ENCODE data around the gene ABCB10.
"Not testable (repeated sequence)": the region's sequence is repeated elsewhere in the genome, so short reads cannot be mapped to it uniquely, and the experiment has no call there.

The ABCB10 gene

DNA sequence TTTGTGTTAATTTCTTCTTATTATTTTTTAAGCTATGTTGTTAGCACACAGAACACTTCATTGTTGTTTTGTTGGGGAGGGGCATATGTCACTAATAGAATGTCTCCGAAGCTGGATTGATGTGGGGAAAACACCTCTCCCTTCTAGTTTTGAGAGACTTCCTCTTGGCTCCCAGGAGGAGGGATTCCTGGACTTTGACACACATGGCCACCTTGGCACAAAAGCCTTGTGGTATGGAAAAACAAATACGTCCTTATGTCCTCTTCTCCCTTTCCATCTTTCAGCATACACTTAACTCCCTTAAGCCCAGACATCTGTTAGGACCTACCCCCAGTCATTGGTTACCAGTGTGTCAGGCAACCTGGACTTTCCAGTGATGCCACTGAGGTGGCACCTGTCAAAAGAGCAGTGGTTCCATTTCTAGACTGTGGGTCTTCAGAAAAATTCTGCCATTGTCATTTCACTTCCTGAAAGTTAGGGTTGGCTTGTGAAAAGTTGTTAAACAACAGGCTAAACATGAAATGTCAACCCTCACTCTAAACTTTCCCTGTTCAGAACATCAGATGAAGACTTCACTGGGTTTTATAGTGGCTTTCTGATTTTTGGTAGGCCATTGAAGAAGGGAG is 12.5 kb upstream of the ABCB10 start:
- DNase-seq = peak; percentile 10

DNA sequence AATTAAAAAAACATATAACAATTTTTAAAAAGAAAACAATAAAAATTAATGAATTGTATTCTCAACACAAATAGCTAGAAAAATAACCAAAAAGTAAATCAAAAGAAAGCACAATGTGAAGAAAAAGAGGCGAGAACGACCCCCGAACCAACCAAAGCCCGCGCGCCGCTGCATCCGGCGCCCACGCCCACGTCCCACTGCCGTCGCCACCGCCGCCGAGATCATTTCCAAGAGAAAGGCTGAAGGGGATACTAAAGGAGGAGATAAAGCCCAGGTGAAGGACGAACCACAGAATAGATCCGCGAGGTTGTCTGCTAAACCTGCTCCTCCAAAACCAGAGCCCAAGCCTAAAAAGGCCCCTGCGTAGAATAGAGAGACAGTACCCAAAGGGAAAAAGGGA is 11.8 kb upstream of the ABCB10 start:
- no peak for DNase-seq

DNA sequence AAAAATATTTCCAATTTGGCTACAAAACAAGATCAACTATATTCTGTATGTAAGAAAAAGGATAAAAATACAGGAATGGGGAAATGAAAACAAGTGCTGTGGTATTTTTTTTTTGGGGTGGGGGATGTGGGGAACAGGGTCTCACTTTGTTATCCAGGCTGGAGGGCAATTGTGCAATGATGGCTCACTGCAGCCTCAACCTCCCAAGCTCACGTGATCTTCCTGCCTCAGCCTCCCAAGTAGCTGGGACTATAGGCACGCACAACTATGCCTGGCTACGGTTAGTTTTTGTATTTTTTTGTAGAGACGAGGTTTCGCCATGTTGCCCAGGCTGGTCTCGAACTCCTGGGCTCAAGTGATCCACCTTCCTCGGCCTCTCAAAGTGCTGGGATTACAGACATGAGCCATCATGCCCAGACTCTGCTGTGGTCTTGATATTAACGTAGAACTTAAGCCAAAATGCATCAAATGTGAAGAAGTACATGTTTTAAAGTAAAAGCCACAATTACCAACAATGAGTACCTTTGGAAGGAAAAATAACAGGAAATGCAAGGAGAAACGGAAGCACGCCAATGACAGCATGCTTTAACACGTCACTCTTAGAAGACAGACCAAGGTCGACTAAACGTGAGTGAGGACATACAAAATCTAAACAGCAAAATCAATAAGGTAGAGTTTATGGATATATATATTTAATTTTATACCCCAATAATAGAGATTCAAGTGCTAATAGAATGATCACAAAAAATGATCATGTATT is 8.8 kb upstream of the ABCB10 start:
- no peak for DNase-seq

DNA sequence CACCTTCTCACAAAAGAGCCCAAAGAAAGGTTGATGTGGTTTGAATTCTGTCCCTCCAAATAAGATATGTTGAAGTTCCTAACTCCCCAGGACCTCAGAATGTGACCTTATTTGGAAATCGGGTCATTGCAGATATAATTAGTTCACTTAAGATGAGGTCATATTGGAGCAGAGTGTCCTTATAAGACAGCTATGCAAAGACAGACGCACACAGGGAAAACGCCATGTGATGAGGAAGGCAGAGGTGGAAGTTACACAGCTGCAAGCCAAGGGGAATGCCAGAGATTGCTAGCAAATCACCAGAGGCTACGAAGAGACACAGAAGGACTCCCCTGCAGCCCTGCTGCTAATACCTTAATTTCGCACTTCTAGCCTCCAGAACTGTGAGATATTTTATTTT is 5.2 kb upstream of the ABCB10 start:
- DNase-seq = peak; percentile 8

DNA sequence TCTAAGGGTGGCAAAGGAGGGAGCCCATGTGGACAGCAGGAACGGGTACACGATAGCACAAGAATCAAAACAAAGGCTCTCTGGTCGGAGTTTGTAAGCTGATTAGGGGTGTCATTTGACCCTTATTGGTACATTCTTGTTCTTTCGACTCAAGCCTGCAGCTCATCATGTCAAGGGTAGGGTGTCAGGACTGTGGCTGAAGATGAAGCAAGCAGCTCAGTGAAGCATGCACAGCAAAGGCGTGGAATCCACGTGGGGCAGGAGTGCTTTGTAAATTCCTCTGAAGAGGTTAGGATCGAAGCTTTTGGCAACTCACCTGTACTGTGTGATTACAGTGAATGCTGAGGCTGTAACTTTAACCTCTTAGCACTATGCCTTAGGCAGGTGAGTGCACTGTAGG is 4.7 kb upstream of the ABCB10 start:
- peak; percentile 8 for DNase-seq

DNA sequence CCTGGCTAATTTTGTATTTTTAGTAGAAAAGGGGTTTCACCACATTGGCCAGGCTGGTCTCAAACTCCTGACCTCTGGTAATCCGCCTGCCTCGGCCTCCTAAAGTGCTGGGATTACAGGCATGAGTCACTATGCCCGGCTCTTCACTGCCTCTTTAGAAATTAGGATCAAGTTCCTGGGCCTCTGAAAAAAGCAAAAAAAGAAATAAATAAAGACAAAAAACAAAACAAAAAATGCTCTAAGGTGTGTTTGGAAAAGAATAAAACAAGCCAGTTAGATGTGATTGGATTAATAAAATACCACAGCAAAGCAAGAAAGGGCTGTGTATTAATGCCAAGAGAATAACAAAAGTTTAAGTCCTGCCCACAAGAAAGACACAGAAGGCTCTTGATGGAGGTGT is 4.2 kb upstream of the ABCB10 start:
- no peak for DNase-seq

DNA sequence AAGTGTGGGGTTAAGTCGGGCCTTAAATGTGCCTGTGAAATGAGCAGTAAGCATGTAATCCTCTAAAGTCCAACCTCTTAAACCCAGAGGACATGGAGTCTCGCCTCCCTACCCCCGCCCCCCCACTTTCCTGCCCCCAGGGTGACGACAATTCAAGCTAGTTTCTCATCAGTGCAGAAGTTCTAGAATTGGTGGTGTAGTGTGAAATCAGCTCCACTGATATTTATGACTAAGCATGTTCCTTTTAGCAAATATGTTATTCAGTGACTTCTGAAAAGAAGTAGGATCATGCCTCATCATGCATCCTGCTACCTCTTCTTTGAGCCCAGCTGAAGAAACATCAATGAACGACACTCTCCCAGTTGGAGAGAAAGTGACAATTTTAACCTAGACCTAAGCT is 2.6 kb upstream of the ABCB10 start:
- DNase-seq = no peak

DNA sequence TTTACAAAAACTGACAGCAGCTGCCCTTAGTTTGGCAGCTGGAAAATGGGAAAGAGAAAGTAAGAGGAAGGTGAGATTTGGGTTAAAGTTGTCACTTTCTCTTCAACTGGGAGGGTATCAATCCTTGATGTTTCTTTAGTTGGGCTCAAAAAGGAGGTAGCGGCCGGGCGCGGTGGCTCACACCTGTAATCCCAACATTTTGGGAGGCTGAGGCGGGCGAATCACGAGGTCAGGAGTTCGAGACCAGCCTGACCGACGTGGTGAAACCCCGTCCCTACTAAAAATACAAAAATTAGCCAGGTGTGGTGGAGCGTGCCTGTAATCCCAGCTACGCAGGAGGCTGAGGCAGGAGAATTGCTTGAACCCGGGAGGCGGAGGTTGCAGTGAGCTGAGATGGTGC is 1.6 kb upstream of the ABCB10 start:
- DNase-seq = not testable (repeated sequence)

DNA sequence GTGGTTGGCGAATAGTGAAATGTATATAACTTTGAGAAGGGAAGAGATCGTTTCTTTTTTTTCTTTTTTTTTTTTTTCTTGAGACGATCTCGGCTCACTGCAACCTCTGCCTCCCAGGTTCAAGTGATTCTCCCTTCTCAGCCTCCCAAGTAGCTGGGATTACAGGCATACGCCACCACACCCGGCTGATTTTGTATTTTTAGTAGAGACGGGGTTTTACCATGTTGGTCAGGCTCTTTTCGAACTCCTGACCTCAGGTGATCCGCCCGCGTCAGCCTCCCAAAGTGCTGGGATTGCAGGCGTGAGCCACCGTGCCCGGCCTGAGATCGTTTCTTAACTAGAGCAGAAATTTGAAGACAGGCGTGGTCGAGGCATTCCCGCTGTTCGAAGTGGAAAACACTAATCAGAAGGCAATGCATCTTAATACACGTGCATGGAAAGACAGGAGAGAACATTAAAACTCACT is 862 bp upstream of the ABCB10 start:
- not testable (repeated sequence) for DNase-seq

DNA sequence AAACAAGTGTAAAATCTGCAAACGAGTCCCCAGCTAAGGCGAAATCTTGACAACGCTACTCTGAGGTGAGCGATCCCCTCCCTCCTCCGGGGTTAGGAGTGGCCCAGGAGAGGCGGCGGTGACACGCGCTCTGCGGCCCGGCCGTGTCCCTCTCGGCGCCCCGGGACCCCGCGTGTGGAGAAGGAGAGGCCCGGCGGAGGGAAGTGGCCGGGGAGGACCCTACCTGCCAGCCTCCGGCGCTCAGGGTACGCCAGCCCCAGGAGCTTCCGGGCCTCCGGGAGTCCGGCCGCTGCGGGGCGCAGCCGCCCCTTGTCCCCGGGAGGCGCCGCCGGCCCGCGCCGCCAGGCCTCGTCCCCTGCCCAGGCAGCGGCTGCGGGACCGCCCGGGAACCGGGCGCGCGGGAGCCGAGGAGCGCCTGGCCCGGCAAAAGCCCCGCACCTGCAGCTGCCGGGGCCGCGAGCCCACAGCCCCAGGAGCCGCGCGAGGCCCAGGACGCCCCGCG is 543 bp downstream of the ABCB10 start:
- DNase-seq = peak; percentile 20

DNA sequence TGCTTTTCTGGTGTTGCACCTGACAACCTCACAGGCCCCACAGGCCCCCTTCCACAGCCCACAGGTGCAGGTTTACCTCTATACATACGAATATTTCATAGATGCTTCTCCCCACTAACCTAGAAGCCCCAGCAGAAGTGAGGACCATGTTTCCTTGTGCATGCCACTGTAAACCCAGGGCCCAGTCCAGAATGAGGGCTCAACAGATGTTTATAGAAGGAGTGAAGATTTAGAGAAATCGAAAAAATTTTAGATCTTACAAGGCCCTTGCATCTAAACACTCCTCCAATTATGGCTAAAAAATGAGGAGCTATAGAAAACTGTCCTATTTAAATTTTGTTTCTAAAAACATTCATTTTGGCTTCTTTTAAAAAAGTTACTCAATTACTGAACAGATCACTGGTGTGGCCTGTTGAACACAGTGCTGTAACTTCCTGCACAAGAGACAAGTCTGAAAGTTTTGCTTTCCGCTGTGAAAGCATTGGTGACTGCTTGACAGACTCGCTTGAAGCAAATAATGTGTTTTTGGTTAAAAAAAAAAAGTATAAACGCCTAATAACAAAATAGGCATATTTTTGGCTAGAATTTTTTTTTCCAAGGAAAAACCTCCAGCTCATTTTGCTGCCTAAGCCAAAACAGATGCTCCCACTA is 1.2 kb downstream of the ABCB10 start:
- DNase-seq = no peak

DNA sequence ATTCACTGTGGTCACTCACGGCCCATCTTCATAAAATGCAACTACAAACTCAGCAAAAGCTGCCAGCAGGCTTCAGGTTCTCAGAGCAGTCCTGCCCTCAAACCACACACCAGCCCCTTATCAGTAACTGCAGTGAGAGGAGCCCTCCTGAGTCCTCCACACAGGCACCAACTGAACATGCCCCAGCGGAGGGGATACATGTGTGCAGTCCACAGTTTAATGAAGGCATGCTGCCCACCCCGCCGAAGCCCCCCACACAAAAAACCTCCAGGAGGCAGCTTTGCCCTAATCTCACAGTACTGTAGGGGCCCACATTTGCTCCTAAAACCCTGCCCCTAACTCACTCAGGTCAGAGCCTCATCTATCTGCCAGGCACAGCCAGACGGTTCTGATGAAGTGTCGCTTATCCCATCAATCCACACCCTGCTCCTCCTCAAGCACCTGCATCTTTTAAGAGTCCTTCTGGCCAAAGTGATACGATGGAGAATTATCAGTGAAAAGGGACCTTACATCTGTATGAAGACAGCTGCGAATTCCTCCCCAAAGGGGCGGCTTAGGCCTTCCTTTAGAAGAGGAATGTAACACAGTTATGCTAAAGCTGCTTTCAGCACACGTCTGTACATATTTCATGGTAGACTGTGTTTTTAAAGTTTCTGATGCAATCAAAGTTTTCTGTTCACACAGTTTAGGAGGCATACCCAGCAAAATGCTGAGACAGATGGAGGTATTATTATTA is 3.5 kb downstream of the ABCB10 start:
- DNase-seq = no peak

DNA sequence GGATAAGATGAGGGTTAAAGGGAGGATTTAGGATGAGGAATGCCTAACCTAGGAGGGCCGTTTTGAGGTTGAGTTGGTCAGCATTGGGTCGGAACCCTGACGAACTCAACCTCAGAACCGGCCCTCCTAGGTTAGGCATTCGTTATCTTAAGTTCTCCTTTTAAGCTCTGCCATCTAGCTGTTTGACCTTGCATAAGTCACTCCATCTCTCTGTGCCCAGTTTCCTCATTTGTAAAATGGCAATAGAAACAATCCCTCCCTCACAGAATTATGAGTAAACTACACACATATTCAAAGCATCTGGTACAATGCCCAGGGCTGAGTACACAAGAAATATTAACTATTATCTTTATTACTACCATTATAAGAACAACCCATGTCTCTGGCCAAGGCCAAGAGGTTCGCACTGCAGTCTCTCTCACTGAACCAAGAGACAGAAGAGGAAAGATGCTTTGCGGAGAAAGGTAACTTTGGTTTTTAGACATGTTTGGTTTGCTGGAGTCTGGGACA is 4.8 kb downstream of the ABCB10 start:
- DNase-seq = no peak

DNA sequence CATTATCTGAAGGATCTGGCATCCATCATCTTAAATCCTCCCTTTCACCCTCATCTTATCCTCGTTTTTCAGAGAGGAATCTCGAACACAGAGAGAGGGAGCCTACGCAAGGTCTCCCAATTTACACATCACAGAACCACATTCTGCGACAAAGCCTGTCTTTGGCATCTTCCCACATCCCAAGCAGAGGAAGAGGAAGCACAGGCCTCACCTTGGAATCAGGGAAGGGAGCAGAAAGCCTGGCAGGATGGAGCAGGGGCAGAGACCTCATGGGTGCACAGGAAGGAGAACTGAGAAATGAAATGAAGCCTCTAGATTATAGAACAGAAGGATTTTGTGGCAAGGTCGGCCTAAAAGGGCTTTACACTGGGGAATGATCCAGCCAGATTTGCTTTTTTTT is 5.8 kb downstream of the ABCB10 start:
- DNase-seq = no peak

DNA sequence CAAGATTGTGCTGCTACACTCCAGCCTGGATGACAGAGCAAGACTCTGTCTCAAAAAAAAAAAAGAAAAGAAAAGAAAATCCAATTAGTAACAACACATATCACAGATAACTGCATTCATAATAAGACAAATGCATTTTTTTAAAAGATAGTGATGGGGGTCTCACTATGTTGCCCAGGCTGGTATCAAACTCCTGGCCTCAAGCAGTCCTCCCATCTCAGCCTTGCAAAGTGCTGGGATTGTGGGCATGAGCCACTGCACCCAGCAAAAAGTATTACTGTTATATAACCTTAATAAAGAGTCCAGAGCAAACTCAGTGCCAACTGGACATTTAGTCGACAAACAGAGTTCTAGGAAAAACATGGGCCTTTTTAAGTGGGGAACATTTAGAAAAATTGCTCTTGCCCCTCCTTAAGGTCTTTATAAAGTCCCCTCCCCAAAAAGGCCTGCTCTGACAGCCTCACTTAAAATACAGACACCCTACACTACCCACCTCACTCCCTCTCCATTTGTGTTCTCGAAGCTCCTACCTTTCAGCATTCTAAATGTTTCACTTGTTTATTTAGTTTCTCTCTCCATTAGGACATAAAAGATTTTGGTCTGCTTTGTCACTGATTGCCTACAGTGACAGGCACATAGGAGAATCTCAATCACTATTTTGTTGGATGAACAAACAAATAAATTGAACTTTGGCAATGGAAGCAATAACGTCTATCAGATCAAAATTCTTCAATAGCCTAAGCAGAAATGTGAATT is 7.5 kb downstream of the ABCB10 start:
- DNase-seq = no peak

DNA sequence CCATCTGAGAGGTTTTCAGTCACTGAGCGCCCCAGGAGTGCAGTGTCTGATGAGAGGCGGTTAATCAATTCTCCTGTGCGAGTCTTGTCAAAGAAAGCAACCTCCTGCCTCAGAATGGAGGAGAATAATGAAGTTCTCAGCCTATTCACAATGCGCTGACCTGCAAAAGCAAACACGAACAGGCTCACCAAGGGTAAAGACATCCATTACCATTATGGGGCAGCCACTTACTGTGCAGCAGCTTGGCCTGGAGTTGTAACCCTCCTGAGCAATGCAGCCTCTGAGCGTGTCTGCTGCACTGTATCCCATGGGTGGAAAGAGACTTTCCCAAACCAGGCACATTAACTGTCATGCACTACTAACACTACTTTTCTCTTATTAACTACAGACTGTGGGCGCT is 11.0 kb downstream of the ABCB10 start:
- DNase-seq = no peak

DNA sequence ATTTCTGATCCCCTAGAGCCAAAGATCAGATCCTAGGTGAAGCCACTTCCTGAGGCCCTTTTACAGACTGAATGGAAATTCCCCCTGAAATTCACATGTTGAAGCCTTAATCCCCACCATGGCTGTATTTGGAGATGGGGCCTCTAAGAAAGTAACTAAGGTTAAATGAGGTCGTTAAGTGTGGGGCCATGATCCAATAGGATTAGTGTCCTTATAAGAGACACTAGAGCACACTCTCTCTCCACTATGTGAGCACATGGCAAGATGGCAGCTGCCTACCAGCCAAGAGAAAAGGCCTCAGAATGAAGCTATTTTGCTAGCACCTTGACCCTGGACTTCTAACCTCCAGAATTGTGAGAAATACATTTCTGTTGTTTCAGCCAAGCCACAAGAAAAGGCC is 13.9 kb downstream of the ABCB10 start:
- DNase-seq = no peak

DNA sequence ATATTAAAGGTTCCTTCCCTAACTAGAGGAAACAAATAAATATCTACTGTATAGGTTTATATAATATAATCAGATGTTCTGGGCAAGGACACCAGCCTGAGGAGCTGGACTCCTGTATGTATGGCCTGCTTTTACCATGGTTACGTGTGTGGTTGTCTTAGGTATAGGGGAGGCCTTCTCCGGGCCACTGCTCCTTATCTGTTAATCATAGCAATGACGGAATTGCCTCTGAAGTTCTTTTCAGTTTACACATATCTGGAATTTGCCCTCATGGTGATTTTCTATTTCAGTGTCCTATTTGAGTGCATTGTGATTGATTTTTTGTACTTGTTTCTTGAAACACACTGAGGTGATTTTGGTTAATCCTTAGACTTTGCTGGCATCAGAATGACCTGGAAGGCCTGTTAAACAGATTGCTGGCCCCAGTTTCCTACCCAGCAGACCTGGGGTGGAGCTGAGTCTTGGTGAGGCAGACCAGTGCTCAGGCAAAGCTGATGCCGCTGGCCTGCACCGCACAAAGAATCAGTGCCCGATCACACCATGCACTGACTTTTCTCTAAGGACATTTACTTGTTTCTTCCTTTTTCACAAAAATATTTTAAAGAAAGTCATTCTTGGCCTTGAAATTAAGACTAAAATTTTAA is 18.5 kb downstream of the ABCB10 start:
- no peak for DNase-seq

DNA sequence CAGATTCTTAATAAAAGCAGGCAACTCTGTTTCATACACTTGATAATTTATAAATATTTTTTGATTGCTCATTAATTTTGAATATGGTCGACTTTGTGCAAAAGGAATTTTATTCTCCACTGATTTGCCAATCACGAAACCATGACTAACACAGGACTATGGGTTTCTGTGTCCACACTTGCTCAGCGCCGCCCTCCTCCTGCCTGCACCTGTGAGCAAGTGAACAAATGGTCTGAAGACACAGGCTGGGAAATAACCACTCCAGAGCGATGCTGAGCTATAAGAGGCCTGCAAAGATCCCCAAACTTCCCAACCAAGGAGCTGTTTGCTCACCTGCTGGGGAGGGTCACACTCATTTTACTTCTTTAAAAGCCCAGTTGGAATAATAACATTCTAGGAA is 19.6 kb downstream of the ABCB10 start:
- no peak for DNase-seq

DNA sequence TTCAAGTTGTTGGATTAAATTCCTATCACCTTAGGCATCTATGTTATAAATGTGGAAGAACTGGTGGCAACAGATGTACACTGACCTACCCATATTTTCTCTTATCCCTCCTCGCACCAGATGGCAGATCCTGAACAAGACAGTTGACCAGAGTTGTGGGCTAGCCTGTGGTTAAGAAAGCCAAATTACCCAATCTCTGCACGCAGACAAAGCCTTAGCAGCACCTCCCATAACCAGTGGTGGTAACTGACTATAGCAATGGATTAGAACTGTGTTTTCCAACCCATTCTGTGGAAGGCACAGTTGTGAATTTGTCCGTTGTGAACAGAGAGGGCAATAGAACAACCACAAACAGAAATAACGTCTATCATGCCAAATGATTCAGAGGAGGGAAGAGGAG is 20.6 kb downstream of the ABCB10 start:
- DNase-seq = no peak

DNA sequence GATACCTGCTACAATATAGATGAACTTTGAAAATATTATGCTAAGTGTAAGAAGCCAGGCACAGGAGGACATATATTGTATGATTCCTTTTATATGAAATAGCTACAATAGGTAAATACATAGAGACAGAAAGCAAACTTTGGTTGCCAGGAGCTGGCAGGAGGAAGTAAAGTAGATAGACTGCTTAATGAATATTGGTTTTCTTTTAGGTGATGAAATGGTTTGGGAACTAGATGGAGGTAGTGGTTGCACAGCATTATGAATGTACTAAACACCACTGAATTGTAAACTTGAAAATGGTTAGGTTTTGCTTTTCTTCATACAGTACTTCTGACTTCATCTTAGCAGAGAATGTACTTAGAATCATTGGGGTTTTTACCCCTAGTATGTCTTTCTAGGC is 21.5 kb downstream of the ABCB10 start:
- no peak for DNase-seq

DNA sequence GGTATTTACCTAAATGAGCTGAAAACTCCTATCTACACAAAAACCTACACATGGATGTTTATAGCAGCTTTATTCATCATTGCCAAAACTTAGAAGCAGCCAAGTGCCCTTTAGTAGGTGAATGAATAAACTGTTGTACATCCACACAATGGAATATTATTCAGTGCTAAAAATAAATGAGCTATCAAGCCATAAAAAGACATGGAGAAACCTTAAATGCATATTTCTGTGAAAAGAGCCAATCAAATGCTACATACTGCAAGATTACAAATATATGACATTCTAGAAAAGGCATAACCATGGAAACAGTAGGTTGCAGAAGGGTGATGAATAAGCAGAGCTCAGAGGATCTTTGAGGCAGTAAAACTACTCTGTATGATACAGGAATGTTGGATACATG is 23.3 kb downstream of the ABCB10 start:
- no peak for DNase-seq
